HepG2 (cell line): ENCODE measurements around the gene NOP14. TPM values are rescaled to one million over a fixed set of nuclear protein-coding genes. Genes with fewer than 3 reads are reported as not detected.

Experiments
- CEBPZ ChIP-seq: IDR thresholded peaks from 2 replicates; pipeline ENCODE4 v1.6.1; 2012; ENCODE audit warnings: low read length, improper control_type of control experiment
- PBX3 ChIP-seq: sonication (generic); formaldehyde crosslinking; IDR thresholded peaks from 2 replicates; pipeline ENCODE4 v1.8.1; 2023; ENCODE audit warnings: missing genetic modification reagents, inconsistent platforms, borderline replicate concordance
- PCBP1 ChIP-seq: fragments of 200-400 bp; formaldehyde crosslinking; IDR thresholded peaks from 2 replicates; pipeline ENCODE4 v1.6.1; 2017; ENCODE audit warnings: mild to moderate bottlenecking, low read depth, low read length, borderline replicate concordance
- POLR2AphosphoS5 ChIP-seq: IDR thresholded peaks from 2 replicates; pipeline ENCODE4 v1.6.1; 2012; ENCODE audit warnings: low read depth, low read length
- polyA plus RNA-seq, 8 experiments: library from polyadenylated mRNA; depleted of rRNA in 3 of 8; stranded (reverse) in 7 of 8; unstranded in 1 of 8; fragments of >200 nt; fragmentation: Illumina TruSeq in 4 of 8; extraction: Trizol in 4 of 8; gene quantifications; 2 replicates each; pipeline versions ENCODE4 v1.2.1 to v1.2.3, GENCODE V29; 2011 to 2016; ENCODE audit warnings: low read depth in 4 of 8, missing spikeins in 1 of 8, mixed read lengths in 1 of 8; ENCODE audit not compliant: insufficient read depth in 1 of 8
- total RNA-seq, 5 experiments: library from RNA; depleted of rRNA; stranded (reverse); fragments of >200 nt; fragmentation: Illumina TruSeq; extraction: Trizol; gene quantifications; 2 replicates each; pipeline ENCODE4 v1.2.3, GENCODE V29; 2016; ENCODE audit warnings: low read depth in 1 of 5
- TF ChIP-seq, protein P1 (sequence below), 2 experiments: sonication (generic) in 1 of 2; formaldehyde crosslinking in 1 of 2; IDR thresholded peaks; 2 replicates each; pipeline versions ENCODE4 v1.4.0 to v1.6.1; 2016 to 2020; ENCODE audit warnings: borderline replicate concordance in 1 of 2, low read depth in 1 of 2, mild to moderate bottlenecking in 1 of 2, missing genetic modification reagents in 1 of 2
- TF ChIP-seq, protein P2 (sequence below): sonication (generic); formaldehyde crosslinking; IDR thresholded peaks from 2 replicates; pipeline ENCODE4 v1.5.0; 2020; ENCODE audit warnings: mild to moderate bottlenecking, missing genetic modification reagents, borderline replicate concordance

The NOP14 gene
- total and polyA plus RNA-seq, 2 of the 13 experiments (the other 11 are each of a cell fraction or from before 2014, with no cell fraction given), result 6.9 to 47.9 TPM

GRCh38 chr4:2905544-2905943 lies 57.7 kb downstream of the NOP14 start (continued):
- no peak for TF ChIP-seq CEBPZ
- TF ChIP-seq, protein P1, sequence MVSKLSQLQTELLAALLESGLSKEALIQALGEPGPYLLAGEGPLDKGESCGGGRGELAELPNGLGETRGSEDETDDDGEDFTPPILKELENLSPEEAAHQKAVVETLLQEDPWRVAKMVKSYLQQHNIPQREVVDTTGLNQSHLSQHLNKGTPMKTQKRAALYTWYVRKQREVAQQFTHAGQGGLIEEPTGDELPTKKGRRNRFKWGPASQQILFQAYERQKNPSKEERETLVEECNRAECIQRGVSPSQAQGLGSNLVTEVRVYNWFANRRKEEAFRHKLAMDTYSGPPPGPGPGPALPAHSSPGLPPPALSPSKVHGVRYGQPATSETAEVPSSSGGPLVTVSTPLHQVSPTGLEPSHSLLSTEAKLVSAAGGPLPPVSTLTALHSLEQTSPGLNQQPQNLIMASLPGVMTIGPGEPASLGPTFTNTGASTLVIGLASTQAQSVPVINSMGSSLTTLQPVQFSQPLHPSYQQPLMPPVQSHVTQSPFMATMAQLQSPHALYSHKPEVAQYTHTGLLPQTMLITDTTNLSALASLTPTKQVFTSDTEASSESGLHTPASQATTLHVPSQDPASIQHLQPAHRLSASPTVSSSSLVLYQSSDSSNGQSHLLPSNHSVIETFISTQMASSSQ (IDR thresholded peaks at IDR 0.05; ENCODE audit: low read depth), result no peak
- TF ChIP-seq, protein P1 (CRISPR knock-in tag; IDR thresholded peaks at IDR 0.05; ENCODE audit: borderline replicate concordance), result no peak
- no peak for TF ChIP-seq PCBP1
- TF ChIP-seq, protein P2, sequence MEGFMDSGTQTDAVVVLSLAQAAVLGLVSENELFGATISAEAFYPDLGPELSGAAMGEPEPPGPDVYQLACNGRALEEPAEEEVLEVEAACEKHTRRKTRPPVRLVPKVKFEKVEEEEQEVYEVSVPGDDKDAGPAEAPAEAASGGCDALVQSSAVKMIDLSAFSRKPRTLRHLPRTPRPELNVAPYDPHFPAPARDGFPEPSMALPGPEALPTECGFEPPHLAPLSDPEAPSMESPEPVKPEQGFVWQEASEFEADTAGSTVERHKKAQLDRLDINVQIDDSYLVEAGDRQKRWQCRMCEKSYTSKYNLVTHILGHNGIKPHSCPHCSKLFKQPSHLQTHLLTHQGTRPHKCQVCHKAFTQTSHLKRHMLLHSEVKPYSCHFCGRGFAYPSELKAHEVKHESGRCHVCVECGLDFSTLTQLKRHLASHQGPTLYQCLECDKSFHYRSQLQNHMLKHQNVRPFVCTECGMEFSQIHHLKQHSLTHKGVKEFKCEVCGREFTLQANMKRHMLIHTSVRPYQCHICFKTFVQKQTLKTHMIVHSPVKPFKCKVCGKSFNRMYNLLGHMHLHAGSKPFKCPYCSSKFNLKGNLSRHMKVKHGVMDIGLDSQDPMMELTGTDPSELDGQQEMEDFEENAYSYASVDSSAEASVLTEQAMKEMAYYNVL (CRISPR knock-in tag), result no peak
- TF ChIP-seq POLR2AphosphoS5, result no peak
- no peak for TF ChIP-seq PBX3
- TF ChIP-seq, all 625 proteins: peak for 0
